GM12878 (cell line): ENCODE results near the gene ARHGEF16. TPM values are rescaled to one million over a fixed set of nuclear protein-coding genes. Genes with fewer than 3 reads are reported as not detected.

ENCODE experiments used
- ATAC-seq: fragments of 200-7000 bp; cut with Tn5 transposase; 3 replicates; pipeline ENCODE4 v1.9.1; 2020; ENCODE audit warnings: mild to moderate bottlenecking, moderate library complexity
- BruUV-seq: library from RNA; stranded (reverse); fragments of 400-500 nt; replicated peaks from 2 replicates; lab custom pipeline; 2021; lab: Mats Ljungman, UMichigan
- CTCF ChIA-PET: fragments of 300-600 bp; sonication (Branson Sonifier 250); formaldehyde crosslinking; extraction: SDS; loops from one replicate; lab custom pipeline; 2021; ENCODE audit warnings: inconsistent platforms; lab: Yijun Ruan, JAX
- POLR2A ChIA-PET: fragments of 350-600 bp; formaldehyde crosslinking; extraction: SDS; loops from one replicate; lab custom pipeline; 2021; ENCODE audit warnings: inconsistent platforms; lab: Charles Lee
- RAD21 ChIA-PET: fragments of 300-600 bp; sonication (Branson Sonifier 250); formaldehyde crosslinking; loops from one replicate; lab custom pipeline; 2023; ENCODE audit warnings: antibody characterized with exemption; ENCODE audit not compliant: unreplicated experiment; lab: Charles Lee
- SMC1A ChIA-PET: fragments of 300-600 bp; sonication (Branson Sonifier 250); formaldehyde crosslinking; loops from one replicate; lab custom pipeline; 2023; ENCODE audit not compliant: unreplicated experiment, uncharacterized antibody; lab: Charles Lee
- DNase-seq: peaks from one replicate; pipeline ENCODE4 v3.0.0-alpha.2; 2011; ENCODE audit warnings: low read depth, low spot score
- FAIRE-seq: peaks from 3 replicates; lab custom pipeline; 2011; peaks lifted over from hg19 to GRCh38; lab: Jason Lieb, UNC
- H2AFZ ChIP-seq: 2 replicates; pipeline ENCODE4 v1.6.0; 2011; ENCODE audit warnings: low read depth, low read length, control low read depth; ENCODE audit not compliant: control insufficient read depth
- H3K27ac ChIP-seq: 2 replicates; pipeline ENCODE4 v1.5.1; 2011; ENCODE audit warnings: control low read depth; ENCODE audit not compliant: control insufficient read depth, insufficient read depth
- H3K27me3 ChIP-seq, 2 experiments: replicated peaks in 1 of 2; 2 replicates each; pipeline versions ENCODE4 v1.6.0 to v1.6.1; 2011; ENCODE audit warnings: low read length in 1 of 2; ENCODE audit not compliant: control insufficient read depth in 2 of 2, insufficient read depth in 2 of 2
- H3K36me3 ChIP-seq, 2 experiments: 2 replicates each; pipeline ENCODE4 v1.5.1; 2011; ENCODE audit warnings: low read length in 1 of 2; ENCODE audit not compliant: control insufficient read depth in 2 of 2, insufficient read depth in 2 of 2
- H3K4me1 ChIP-seq: 2 replicates; pipeline ENCODE4 v1.6.1; 2011; ENCODE audit warnings: mild to moderate bottlenecking, low read length, moderate library complexity, mixed read lengths; ENCODE audit not compliant: control insufficient read depth, insufficient read depth
- H3K4me2 ChIP-seq: 2 replicates; pipeline ENCODE4 v1.6.0; 2011; ENCODE audit warnings: control low read depth; ENCODE audit not compliant: control insufficient read depth, insufficient read depth
- H3K4me3 ChIP-seq: fragments of 200-600 bp; sonication (generic); 2 replicates; pipeline ENCODE4 v1.5.1; 2016
- H3K79me2 ChIP-seq: 2 replicates; pipeline ENCODE4 v1.6.0; 2011; ENCODE audit warnings: low read length; ENCODE audit not compliant: control insufficient read depth, insufficient read depth
- H3K9ac ChIP-seq: 2 replicates; pipeline ENCODE4 v1.8.0; 2011; ENCODE audit warnings: low read length, control low read depth, mixed read lengths; ENCODE audit not compliant: control insufficient read depth, insufficient read depth
- H3K9me3 ChIP-seq: replicated peaks from 3 replicates; pipeline ENCODE4 v1.5.1; 2011; ENCODE audit warnings: mild to moderate bottlenecking, low read length; ENCODE audit not compliant: control insufficient read depth, insufficient read depth
- H4K20me1 ChIP-seq: 2 replicates; pipeline ENCODE4 v1.6.0; 2011; ENCODE audit not compliant: control insufficient read depth, insufficient read depth
- CBX3 ChIP-seq: fragments of 200-600 bp; sonication (generic); IDR thresholded peaks from 2 replicates; pipeline ENCODE4 v1.6.1; 2016; ENCODE audit warnings: low read depth, borderline replicate concordance
- ELK1 ChIP-seq: IDR thresholded peaks from 2 replicates; pipeline ENCODE4 v1.6.1; 2012; ENCODE audit warnings: low read depth, low read length, improper control_type of control experiment
- IRF5 ChIP-seq: fragments of 450-650 bp; IDR thresholded peaks from 2 replicates; pipeline ENCODE4 v1.6.1; 2017; ENCODE audit warnings: borderline replicate concordance
- MLLT1 ChIP-seq: fragments of 450-650 bp; IDR thresholded peaks from 2 replicates; pipeline ENCODE4 v1.6.1; 2016; ENCODE audit warnings: mild to moderate bottlenecking
- MTA2 ChIP-seq: fragments of 450-650 bp; IDR thresholded peaks from 2 replicates; pipeline ENCODE4 v1.6.1; 2016; ENCODE audit warnings: low read depth, mild to moderate bottlenecking, moderate library complexity
- PBX3 ChIP-seq: IDR thresholded peaks from 2 replicates; pipeline ENCODE4 v1.6.1; 2011; ENCODE audit warnings: mild to moderate bottlenecking, low read depth, low read length, moderate library complexity; ENCODE audit not compliant: insufficient replicate concordance
- RB1 ChIP-seq: fragments of 450-650 bp; formaldehyde crosslinking; IDR thresholded peaks from 2 replicates; pipeline ENCODE4 v1.6.1; 2017; ENCODE audit warnings: mild to moderate bottlenecking, borderline replicate concordance
- RBBP5 ChIP-seq: fragments of 200-600 bp; sonication (generic); conservative IDR thresholded peaks from 2 replicates; pipeline ENCODE4 v1.6.1; 2016
- SMC3 ChIP-seq: IDR thresholded peaks from 2 replicates; pipeline ENCODE4 v1.6.1; 2011; ENCODE audit warnings: low read length, improper control_type of control experiment, borderline replicate concordance
- TAF1 ChIP-seq: IDR thresholded peaks from 2 replicates; pipeline ENCODE4 v1.6.1; 2011; ENCODE audit warnings: mild to moderate bottlenecking, low read depth, low read length, borderline replicate concordance
- YBX1 ChIP-seq: fragments of 450-650 bp; IDR thresholded peaks from 2 replicates; pipeline ENCODE4 v1.6.1; 2016; ENCODE audit warnings: antibody characterized with exemption
- YY1 ChIP-seq: IDR thresholded peaks from 2 replicates; pipeline ENCODE4 v1.6.1; 2011; ENCODE audit warnings: low read depth, mild to moderate bottlenecking, low read length
- ZBTB33 ChIP-seq: fragments of 450-650 bp; IDR thresholded peaks from 2 replicates; pipeline ENCODE4 v1.6.1; 2017; ENCODE audit warnings: mild to moderate bottlenecking
- ZNF217 ChIP-seq: fragments of 450-650 bp; IDR thresholded peaks from 2 replicates; pipeline ENCODE4 v1.6.1; 2017; ENCODE audit warnings: antibody characterized with exemption, mild to moderate bottlenecking
- ZNF384 ChIP-seq: IDR thresholded peaks from 2 replicates; pipeline ENCODE4 v1.6.1; 2012; ENCODE audit warnings: low read depth, mild to moderate bottlenecking, low read length, improper control_type of control experiment, borderline replicate concordance
- WGBS: methylation state at CpG from one replicate; pipeline ENCODE4 v1.1.6; 2016; ENCODE audit warnings: low lambda C conversion rate; ENCODE audit not compliant: insufficient replicate concordance, insufficient coverage; ENCODE audit errors: missing lambda C conversion rate; 5-methylcytosine and 5-hydroxymethylcytosine counted together
- in situ Hi-C: fragments of 300-500 bp; cut with MboI; formaldehyde crosslinking; loops from 9 replicates; pipeline ENCODE4 v1.14.3; 2018; ENCODE audit warnings: mixed read lengths
- intact Hi-C: fragments of 100-400 bp; cut with micrococcal nuclease; formaldehyde crosslinking; loops from one replicate; pipeline ENCODE4 v1.14.2; 2022; ENCODE audit not compliant: unreplicated experiment
- polyA plus RNA-seq, 11 experiments: library from polyadenylated mRNA; depleted of rRNA in 4 of 11; unstranded in 6 of 11; stranded (reverse) in 5 of 11; fragments of >200 nt; fragmentation: Nextera tagmentation in 4 of 11; fragmentation: Illumina TruSeq in 1 of 11; extraction: Ambion mirVana in 4 of 11; extraction: Trizol in 1 of 11; gene quantifications; 1 replicate in 1 of 11; 2 replicates in 10 of 11; pipeline versions ENCODE4 v1.2.1 to v1.2.3, GENCODE V29; 2011 to 2016; ENCODE audit warnings: inconsistent platforms in 2 of 11, missing spikeins in 2 of 11, low read depth in 1 of 11
- total RNA-seq, 4 experiments: library from RNA; depleted of rRNA in 3 of 4; stranded (reverse); fragments of >200 nt in 3 of 4; fragmentation: Illumina TruSeq in 1 of 4; extraction: Trizol in 1 of 4; gene quantifications; 2 replicates each; pipeline versions ENCODE4 v1.2.1 to v1.2.3, GENCODE V29; 2013 to 2021

The ARHGEF16 gene
- total and polyA plus RNA-seq, 10 of the 15 experiments (the other 5 are each of a cell fraction or from before 2014, with no cell fraction given), result not detected

- TF ChIP-seq PBX3 (no peak), IRF5 (no peak), RB1 (no peak), ZBTB33 (no peak)
Observed at GRCh38 chr1:3425486-3426215, 28.8 kb upstream of the ARHGEF16 start (continued).

- Histone ChIP-seq H3K4me3 (no peak overlapping the region), H2AFZ (no peak overlapping the region), H3K27me3 (no peaks in the 10 kb centered on the region; a peak in 1 of 4 replicates), H3K9ac (no peak overlapping the region), H3K27ac (no peak overlapping the region), H4K20me1 (no peaks in the 10 kb centered on the region), H3K4me1 (no peaks in the 10 kb centered on the region), H3K79me2 (no peaks in the 10 kb centered on the region), H3K9me3 (no peaks in the 10 kb centered on the region), H3K4me2 (no peak overlapping the region), H3K36me3 (no peaks in the 10 kb centered on the region)
- no TSS peak for BruUV-seq
- ATAC-seq, result no peak
- ChIA-PET SMC1A (no interaction called here), CTCF (interaction anchor here (1.1 kb wide), 1 partner anchor 10 kb away, joined by 3 read pairs; no protein-coding TSS in a partner anchor), POLR2A (no interaction called here), RAD21 (no interaction called here)
- WGBS, result 58% methylated on average over 20 of the region's 20 CpGs
- no peak for FAIRE-seq
- intact Hi-C loops, result no loop called here
- in situ Hi-C loops, result loop anchor here (5.0 to 10.0 kb wide), 2 partner anchors 1015 to 1232 kb away; partner anchors contain the start of genes FAAP20 and PEX10
- DNase-seq, result no peak
- TF ChIP-seq CBX3 (no peak), ZNF217 (no peak), ZNF384 (no peak), YY1 (no peak), MLLT1 (no peak), ELK1 (no peak), RBBP5 (no peak), MTA2 (no peak), SMC3 (no peak), TAF1 (no peak), YBX1 (no peak)
Observed at GRCh38 chr1:3426956-3427535, 27.4 kb upstream of the ARHGEF16 start.
